Ovary (tissue), 3 donors: ENCODE results near the gene FRY.

Source experiments
- CTCF ChIP-seq, 3 donors: fragments of 450-650 bp in 2 of 3; fragments of 200-600 bp in 1 of 3; IDR thresholded peaks; one replicate each; pipeline versions ENCODE4 v1.5.1 to v1.8.0; 2016 to 2022; ENCODE audit warnings: antibody characterized with exemption in 3 of 3, mild to moderate bottlenecking in 1 of 3
- EP300 ChIP-seq: sonication (generic); formaldehyde crosslinking; IDR thresholded peaks from one replicate; pipeline ENCODE4 v1.6.1; 2017; ENCODE audit warnings: antibody characterized with exemption
- POLR2A ChIP-seq: fragments of 450-650 bp; IDR thresholded peaks from one replicate; pipeline ENCODE4 v1.6.1; 2017; ENCODE audit warnings: antibody characterized with exemption, mild to moderate bottlenecking, moderate library complexity
- donor health status: DM: no; HTN: no; CAD: no.

GRCh38 chr13:32011971-32012370 is 19.6 kb upstream of the FRY start:
- TF ChIP-seq EP300, result no peak
- TF ChIP-seq CTCF (IDR thresholded peaks at IDR 0.05), result no peak
- TF ChIP-seq POLR2A, result no peak
